ENCODE measurements around the gene GAD1.

GAD1 gene

GRCh38 chr2:170820757-170821530, 4.3 kb downstream of the GAD1 start:
- no peak for TF ChIP-seq CTCF (IDR thresholded peaks at IDR 0.05; ENCODE audit: insufficient read depth, low read length, missing control alignments)
- CTCF ChIA-PET = interaction anchor here (2.4 kb wide), 1 partner anchor 412 kb away, joined by 6 read pairs; no protein-coding TSS in a partner anchor
- no peak for DNase-seq (ENCODE audit: low read depth, low spot score)
- POLR2A ChIA-PET = no interaction called here
- no peak overlapping the region for H3K4me3 ChIP-seq (ENCODE audit: low read depth, low read length)

- TF ChIP-seq CTCF (IDR thresholded peaks at IDR 0.05; ENCODE audit: insufficient read depth, low read length, missing control alignments) = no peak
- ChIA-PET CTCF (interaction anchor here (2.4 kb wide), 1 partner anchor 413 kb away, joined by 6 read pairs; no protein-coding TSS in a partner anchor), POLR2A (no interaction called here)
- DNase-seq (ENCODE audit: low read depth, low spot score) = no peak
- no peak overlapping the region for H3K4me3 ChIP-seq (ENCODE audit: low read depth, low read length)
These were observed 5.0 kb downstream of the GAD1 start for GRCh38 chr2:170821531-170822289.

GRCh38 chr2:170822290-170823087, 5.8 kb downstream of the GAD1 start:
- TF ChIP-seq CTCF (IDR thresholded peaks at IDR 0.05; ENCODE audit: insufficient read depth, low read length, missing control alignments) = no peak
- no peak for DNase-seq (ENCODE audit: low read depth, low spot score)
- no peak overlapping the region for H3K4me3 ChIP-seq (ENCODE audit: low read depth, low read length)
- ChIA-PET POLR2A (no interaction called here), CTCF (interaction anchor here (0.7 to 2.4 kb wide), 2 partner anchors 10 to 413 kb away, joined by 3 to 6 read pairs; no protein-coding TSS in a partner anchor)

- H3K4me3 ChIP-seq (ENCODE audit: low read depth, low read length) = no peak overlapping the region; the same call in 1 of the 2 replicates
- TF ChIP-seq CTCF (IDR thresholded peaks at IDR 0.05; ENCODE audit: insufficient read depth, low read length, missing control alignments) = no peak
- DNase-seq (ENCODE audit: low read depth, low spot score) = no peak
- POLR2A ChIA-PET = interaction anchor here (0.6 kb wide), 1 partner anchor 266 kb away, joined by 3 read pairs; no protein-coding TSS in a partner anchor
- CTCF ChIA-PET = interaction anchor here (0.7 kb wide), 1 partner anchor 11 kb away, joined by 3 read pairs; no protein-coding TSS in a partner anchor
These were observed 6.6 kb downstream of the GAD1 start for GRCh38 chr2:170823088-170823897.

- DNase-seq (ENCODE audit: low read depth, low spot score) = no peak
- no peak overlapping the region; the same call in 1 of the 2 replicates for H3K4me3 ChIP-seq (ENCODE audit: low read depth, low read length)
- ChIA-PET CTCF (no interaction called here), POLR2A (interaction anchor here (0.6 kb wide), 1 partner anchor 266 kb away, joined by 3 read pairs; no protein-coding TSS in a partner anchor)
- no peak for TF ChIP-seq CTCF (IDR thresholded peaks at IDR 0.05; ENCODE audit: insufficient read depth, low read length, missing control alignments)
These were observed 7.2 kb downstream of the GAD1 start for GRCh38 chr2:170823898-170824215.

All from AG04449 (cell line).